ENCODE results near the gene SV2C. TPM values are rescaled to one million over a fixed set of nuclear protein-coding genes. Genes with fewer than 3 reads are reported as not detected.

Gene SV2C
- total RNA-seq, 1 experiment from 2014 or later, result not detected

DNA sequence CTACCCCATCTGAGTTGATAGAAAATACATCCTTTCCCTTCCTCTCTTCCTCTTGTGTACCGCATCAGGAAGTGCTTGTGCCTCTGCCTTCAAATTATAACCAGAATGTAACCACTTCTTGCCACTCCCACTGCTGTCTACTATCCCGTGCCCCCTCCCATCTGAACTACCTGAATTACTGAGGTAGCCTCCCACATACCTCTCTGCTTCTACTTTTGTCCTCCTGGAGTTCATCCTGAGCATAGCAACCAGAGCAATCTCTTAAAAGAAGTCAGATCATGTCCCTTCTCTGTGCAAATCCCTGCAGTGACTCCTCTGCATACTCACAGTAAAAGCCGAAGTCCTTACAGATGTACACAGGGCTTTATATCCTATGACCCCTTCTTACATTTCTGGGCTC, 23.0 kb downstream of the SV2C start (continued):
- TF ChIP-seq, protein P1, sequence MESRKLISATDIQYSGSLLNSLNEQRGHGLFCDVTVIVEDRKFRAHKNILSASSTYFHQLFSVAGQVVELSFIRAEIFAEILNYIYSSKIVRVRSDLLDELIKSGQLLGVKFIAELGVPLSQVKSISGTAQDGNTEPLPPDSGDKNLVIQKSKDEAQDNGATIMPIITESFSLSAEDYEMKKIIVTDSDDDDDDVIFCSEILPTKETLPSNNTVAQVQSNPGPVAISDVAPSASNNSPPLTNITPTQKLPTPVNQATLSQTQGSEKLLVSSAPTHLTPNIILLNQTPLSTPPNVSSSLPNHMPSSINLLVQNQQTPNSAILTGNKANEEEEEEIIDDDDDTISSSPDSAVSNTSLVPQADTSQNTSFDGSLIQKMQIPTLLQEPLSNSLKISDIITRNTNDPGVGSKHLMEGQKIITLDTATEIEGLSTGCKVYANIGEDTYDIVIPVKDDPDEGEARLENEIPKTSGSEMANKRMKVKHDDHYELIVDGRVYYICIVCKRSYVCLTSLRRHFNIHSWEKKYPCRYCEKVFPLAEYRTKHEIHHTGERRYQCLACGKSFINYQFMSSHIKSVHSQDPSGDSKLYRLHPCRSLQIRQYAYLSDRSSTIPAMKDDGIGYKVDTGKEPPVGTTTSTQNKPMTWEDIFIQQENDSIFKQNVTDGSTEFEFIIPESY (IDR thresholded peaks at IDR 0.05; ENCODE audit: extremely low read depth, insufficient replicate concordance, low read length), result no peak

DNA sequence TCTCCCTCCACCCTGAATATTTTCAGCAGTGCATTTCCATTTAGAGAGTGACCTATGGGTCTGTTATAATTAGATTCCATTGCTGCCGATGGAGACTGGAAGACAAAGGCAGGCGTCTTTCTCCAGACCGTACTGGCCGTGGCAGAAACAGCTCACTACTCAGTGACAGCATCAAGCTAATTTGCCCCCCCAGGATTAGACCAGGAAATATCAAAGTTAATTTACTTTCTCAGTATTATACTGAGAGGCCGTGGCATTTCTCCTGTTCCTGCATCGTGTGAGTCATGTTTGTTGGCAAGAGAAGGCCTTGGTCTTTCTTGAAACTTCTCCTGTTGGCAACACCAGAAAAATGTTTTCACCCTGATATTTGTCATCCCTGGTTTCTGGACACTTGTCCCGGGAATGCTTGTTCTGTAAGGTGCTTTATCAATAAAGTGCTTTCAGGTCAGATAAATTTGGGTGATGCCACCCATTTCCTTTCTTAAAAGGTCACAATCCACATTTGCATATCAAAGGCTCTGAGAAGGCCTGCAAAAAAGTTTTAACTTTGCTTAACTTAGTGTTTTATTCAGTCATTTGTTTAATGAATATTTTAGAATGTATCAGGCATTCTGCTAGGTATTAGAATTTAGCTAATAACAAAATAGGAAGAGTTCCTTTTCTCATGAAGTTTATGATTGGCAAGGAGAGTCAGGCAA, 28.4 kb downstream of the SV2C start:
- ChIA-PET CTCF (no interaction called here), RAD21 (ENCODE audit: low non-redundant PET in 1 of 2, low total read pairs in 2 of 2, uncharacterized antibody in 2 of 2, unreplicated experiment in 2 of 2) (no interaction called here), POLR2A (no interaction called here)
- no peaks in the 10 kb centered on the region for H3K9me2 ChIP-seq (ENCODE audit: insufficient read depth)
- no peaks in the 10 kb centered on the region for H3K4me1 ChIP-seq (ENCODE audit: control insufficient read depth in 1 of 2, insufficient read depth in 2 of 2, low read length in 2 of 2)
- H3K36me3 ChIP-seq (ENCODE audit: control insufficient read depth in 1 of 2, insufficient read depth in 2 of 2, low read length in 2 of 2), result no peaks in the 10 kb centered on the region
- H3K79me2 ChIP-seq (ENCODE audit: insufficient read depth, low read length), result no peaks in the 10 kb centered on the region
- H2AFZ ChIP-seq (ENCODE audit: low read depth, low read length, poor library complexity, severe bottlenecking), result no peak overlapping the region
- peaks cover 59% of the 10 kb centered on the region for H3K27me3 ChIP-seq (ENCODE audit: insufficient read depth, low read length)
- no peak overlapping the region for H3K4me2 ChIP-seq (ENCODE audit: low read length)
- no peaks in the 10 kb centered on the region for H3K9me3 ChIP-seq (ENCODE audit: control insufficient read depth in 1 of 2, insufficient read depth in 1 of 2, low read depth in 1 of 2, low read length in 2 of 2)
- ATAC-seq, result no peak
- no peak for TF ChIP-seq ZNF274 (IDR thresholded peaks at IDR 0.05; ENCODE audit: low read depth, low read length)
- no peak for TF ChIP-seq EZH2 (IDR thresholded peaks at IDR 0.05)
- no peak for TF ChIP-seq ZFX (IDR thresholded peaks at IDR 0.05)
- TF ChIP-seq, protein P2, sequence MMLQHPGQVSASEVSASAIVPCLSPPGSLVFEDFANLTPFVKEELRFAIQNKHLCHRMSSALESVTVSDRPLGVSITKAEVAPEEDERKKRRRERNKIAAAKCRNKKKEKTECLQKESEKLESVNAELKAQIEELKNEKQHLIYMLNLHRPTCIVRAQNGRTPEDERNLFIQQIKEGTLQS (IDR thresholded peaks at IDR 0.05), result no peak
- no peak overlapping the region for H3K9ac ChIP-seq (ENCODE audit: low read length)
- no peak overlapping the region for H3K27ac ChIP-seq (ENCODE audit: low read depth, low read length)
- intact Hi-C loops (cut with micrococcal nuclease), result no loop called here
- BruUV-seq (replicated peaks), result no TSS peak
- no peaks in the 10 kb centered on the region for H4K20me1 ChIP-seq (ENCODE audit: insufficient read depth)
- H3K4me3 ChIP-seq (replicated peaks in 1 of 2; ENCODE audit: low read depth in 1 of 2, low read length in 2 of 2), result no peak overlapping the region
- no peak for DNase-seq (ENCODE audit: low read depth, low spot score)

All from HCT116 (cell line).